Sigmoid colon (tissue), 4 donors: ENCODE data around the gene FGGY.

ENCODE experiments used
- CTCF ChIP-seq, 4 experiments: fragments of 450-650 bp in 3 of 4; fragments of 200-600 bp in 1 of 4; IDR thresholded peaks; one replicate each; pipeline ENCODE4 v1.5.1; 2016 to 2019; ENCODE audit warnings: antibody characterized with exemption in 4 of 4, mild to moderate bottlenecking in 3 of 4, moderate library complexity in 2 of 4
- POLR2A ChIP-seq, 2 donors: fragments of 450-650 bp; IDR thresholded peaks; one replicate each; pipeline ENCODE4 v1.6.1; 2016; ENCODE audit warnings: antibody characterized with exemption in 2 of 2, mild to moderate bottlenecking in 2 of 2, moderate library complexity in 2 of 2
- POLR2AphosphoS5 ChIP-seq, 4 donors: sonication (generic); formaldehyde crosslinking; IDR thresholded peaks; one replicate each; pipeline ENCODE4 v1.6.1; 2017; ENCODE audit warnings: antibody characterized with exemption in 4 of 4

GRCh38 chr1:59272507-59272906 lies 24.4 kb upstream of the FGGY start:
- TF ChIP-seq CTCF (IDR thresholded peaks at IDR 0.05) = no peak
- TF ChIP-seq POLR2AphosphoS5 (IDR thresholded peaks at IDR 0.05) = no peak
- TF ChIP-seq POLR2A (IDR thresholded peaks at IDR 0.05) = no peak
